Stimulated activated effector memory CD8-positive, alpha-beta T cell treated with anti-CD3 and anti-CD28 coated beads, Interleukin-12 subunit alpha, Interleukin-12 subunit beta, amount 100 ng/mL, for 72 hours (primary cell): ENCODE results near the gene ITPRIPL1.
"Not testable (repeated sequence)": the region's sequence is repeated elsewhere in the genome, so short reads cannot be mapped to it uniquely, and the experiment has no call there.

Experiments used
- ATAC-seq: fragments of 150-1000 bp; cut with Tn5 transposase; 2 replicates; pipeline ENCODE4 v1.10.0; 2021
- DNase-seq, 2 donors: peaks; one replicate each; pipeline ENCODE4 v3.0.0; 2021 to 2022; ENCODE audit warnings: low spot score in 2 of 2
- H3K27ac Mint-ChIP-seq: one replicate; pipeline ENCODE4 v1.8.0; 2022; ENCODE audit warnings: mild to moderate bottlenecking, mixed read lengths
- H3K36me3 Mint-ChIP-seq: one replicate; pipeline ENCODE4 v1.8.0; 2022; ENCODE audit warnings: mild to moderate bottlenecking, mixed read lengths
- H3K4me1 Mint-ChIP-seq: one replicate; pipeline ENCODE4 v1.8.0; 2022; ENCODE audit warnings: mixed read lengths
- H3K4me3 Mint-ChIP-seq: one replicate; pipeline ENCODE4 v1.8.0; 2022; ENCODE audit warnings: mild to moderate bottlenecking, mixed read lengths
- H3K9me3 Mint-ChIP-seq: one replicate; pipeline ENCODE4 v1.8.0; 2022; ENCODE audit warnings: mixed read lengths

ITPRIPL1 gene

GRCh38 chr2:96325041-96325883 lies at the start of gene ITPRIPL1:
Gene ITPRIPL1 (plus strand): TSS chr2:96325317. CDS start chr2:96325840, 523 bp downstream.
- peak; percentile 32 to 74 for DNase-seq
- peak; percentile 36 for ATAC-seq
- peaks cover 50% of the 10 kb centered on the region for H3K36me3 Mint-ChIP-seq
- no peaks in the 10 kb centered on the region for H3K9me3 Mint-ChIP-seq
- peaks cover 63% of the 10 kb centered on the region for H3K4me1 Mint-ChIP-seq
- peak within 1 kb of the TSS; percentile 95 for H3K27ac Mint-ChIP-seq
- H3K4me3 Mint-ChIP-seq, result peak within 1 kb of the TSS; percentile 98

GRCh38 chr2:96276787-96277499 lies 48.2 kb upstream of the ITPRIPL1 start:
- ATAC-seq (no peak), DNase-seq (no peak)
- no peaks in the 10 kb centered on the region for H3K9me3 Mint-ChIP-seq
- H3K4me3 Mint-ChIP-seq, result no peak overlapping the region
- H3K27ac Mint-ChIP-seq, result peak overlapping the region; percentile 26
- no peaks in the 10 kb centered on the region for H3K4me1 Mint-ChIP-seq
- H3K36me3 Mint-ChIP-seq, result peaks cover 100% of the 10 kb centered on the region

GRCh38 chr2:96287273-96287856 lies 37.8 kb upstream of the ITPRIPL1 start:
- peaks cover 18% of the 10 kb centered on the region for H3K4me1 Mint-ChIP-seq
- H3K4me3 Mint-ChIP-seq, result no peak overlapping the region
- ATAC-seq, result peak; percentile 56
- H3K27ac Mint-ChIP-seq, result peak overlapping the region; percentile 12
- DNase-seq, result no peak
- H3K9me3 Mint-ChIP-seq, result no peaks in the 10 kb centered on the region
- peaks cover 100% of the 10 kb centered on the region for H3K36me3 Mint-ChIP-seq

GRCh38 chr2:96291751-96292150 lies 33.4 kb upstream of the ITPRIPL1 start:
- Mint-ChIP-seq H3K4me1 (peaks cover 18% of the 10 kb centered on the region), H3K4me3 (no peak overlapping the region), H3K9me3 (no peaks in the 10 kb centered on the region), H3K27ac (peak overlapping the region; percentile 34), H3K36me3 (peaks cover 100% of the 10 kb centered on the region)
- no peak for ATAC-seq
- no peak for DNase-seq

GRCh38 chr2:96294271-96294670 lies 30.8 kb upstream of the ITPRIPL1 start:
- H3K4me3 Mint-ChIP-seq, H3K27ac Mint-ChIP-seq, ATAC-seq, DNase-seq, H3K9me3 Mint-ChIP-seq, H3K4me1 Mint-ChIP-seq: not testable (repeated sequence)
- H3K36me3 Mint-ChIP-seq, result peaks cover 100% of the 10 kb centered on the region

- no peak for DNase-seq
- peaks cover 100% of the 10 kb centered on the region for H3K36me3 Mint-ChIP-seq
- no peaks in the 10 kb centered on the region for H3K9me3 Mint-ChIP-seq
- peaks cover 13% of the 10 kb centered on the region for H3K4me1 Mint-ChIP-seq
- H3K27ac Mint-ChIP-seq, result no peak overlapping the region
- ATAC-seq, result no peak
- H3K4me3 Mint-ChIP-seq, result no peak overlapping the region
These were observed 28.2 kb upstream of the ITPRIPL1 start for GRCh38 chr2:96296925-96297324.

GRCh38 chr2:96301865-96302264 lies 23.3 kb upstream of the ITPRIPL1 start:
- Mint-ChIP-seq H3K27ac (peak overlapping the region; percentile 35), H3K4me3 (no peak overlapping the region), H3K36me3 (peaks cover 100% of the 10 kb centered on the region), H3K9me3 (no peaks in the 10 kb centered on the region), H3K4me1 (peaks cover 50% of the 10 kb centered on the region)
- DNase-seq (no peak), ATAC-seq (no peak)

GRCh38 chr2:96304606-96305005 lies 20.5 kb upstream of the ITPRIPL1 start:
- Mint-ChIP-seq H3K9me3 (no peaks in the 10 kb centered on the region), H3K4me1 (peaks cover 50% of the 10 kb centered on the region), H3K4me3 (peak overlapping the region; percentile 100), H3K36me3 (peaks cover 73% of the 10 kb centered on the region), H3K27ac (peak overlapping the region; percentile 99)
- ATAC-seq, result no peak
- DNase-seq, result no peak

GRCh38 chr2:96305091-96305978 lies 19.8 kb upstream of the ITPRIPL1 start, which contains the start of gene SNRNP200:
Gene SNRNP200 (minus strand): TSS chr2:96305546. CDS start chr2:96305437, 109 bp downstream.
- ATAC-seq (peak; percentile 98), DNase-seq (peak; percentile 78 to 93)
- H3K4me1 Mint-ChIP-seq, result peaks cover 55% of the 10 kb centered on the region
- H3K36me3 Mint-ChIP-seq, result peaks cover 66% of the 10 kb centered on the region
- H3K27ac Mint-ChIP-seq, result peak within 1 kb of the TSS; percentile 99
- H3K4me3 Mint-ChIP-seq, result peak within 1 kb of the TSS; percentile 100
- no peaks in the 10 kb centered on the region for H3K9me3 Mint-ChIP-seq

GRCh38 chr2:96305979-96306308 lies 19.2 kb upstream of the ITPRIPL1 start:
- Mint-ChIP-seq H3K27ac (peak overlapping the region; percentile 99), H3K4me1 (peaks cover 51% of the 10 kb centered on the region), H3K4me3 (peak overlapping the region; percentile 100), H3K9me3 (no peaks in the 10 kb centered on the region), H3K36me3 (peaks cover 59% of the 10 kb centered on the region)
- DNase-seq, result peak in 1 of 2 donors; percentile 56
- no peak for ATAC-seq

- peaks cover 47% of the 10 kb centered on the region for H3K4me1 Mint-ChIP-seq
- no peaks in the 10 kb centered on the region for H3K9me3 Mint-ChIP-seq
- peak overlapping the region; percentile 100 for H3K4me3 Mint-ChIP-seq
- peaks cover 55% of the 10 kb centered on the region for H3K36me3 Mint-ChIP-seq
- DNase-seq, result no peak
- no peak for ATAC-seq
- H3K27ac Mint-ChIP-seq, result peak overlapping the region; percentile 99
These were observed 18.7 kb upstream of the ITPRIPL1 start for GRCh38 chr2:96306370-96306769.

GRCh38 chr2:96308248-96308647 lies 16.9 kb upstream of the ITPRIPL1 start:
- no peaks in the 10 kb centered on the region for H3K9me3 Mint-ChIP-seq
- peaks cover 46% of the 10 kb centered on the region for H3K4me1 Mint-ChIP-seq
- no peak overlapping the region for H3K27ac Mint-ChIP-seq
- no peak for DNase-seq
- H3K36me3 Mint-ChIP-seq, result peaks cover 41% of the 10 kb centered on the region
- no peak for ATAC-seq
- no peak overlapping the region for H3K4me3 Mint-ChIP-seq

- DNase-seq, result no peak
- peaks cover 12% of the 10 kb centered on the region for H3K36me3 Mint-ChIP-seq
- ATAC-seq, result no peak
- H3K9me3 Mint-ChIP-seq, result no peaks in the 10 kb centered on the region
- H3K4me1 Mint-ChIP-seq, result peaks cover 56% of the 10 kb centered on the region
- H3K27ac Mint-ChIP-seq, result peak overlapping the region; percentile 92
- H3K4me3 Mint-ChIP-seq, result peak overlapping the region; percentile 66
These were observed 10.1 kb upstream of the ITPRIPL1 start for GRCh38 chr2:96315005-96315399.

- Mint-ChIP-seq H3K27ac (peak overlapping the region; percentile 92), H3K4me1 (peaks cover 58% of the 10 kb centered on the region), H3K36me3 (peaks cover 12% of the 10 kb centered on the region), H3K9me3 (no peaks in the 10 kb centered on the region), H3K4me3 (peak overlapping the region; percentile 66)
- peak; percentile 81 for ATAC-seq
- DNase-seq, result peak; percentile 22 to 71
These were observed 9.6 kb upstream of the ITPRIPL1 start for GRCh38 chr2:96315400-96316071.
